GM12878 (cell line): ENCODE data around the gene ITGA7. TPM values are rescaled to one million over a fixed set of nuclear protein-coding genes. Genes with fewer than 3 reads are reported as not detected.
A peak's percentile ranks its signal among the peaks of the same experiment; 100 is the strongest.

Experiments used
- ATAC-seq: fragments of 200-7000 bp; cut with Tn5 transposase; 3 replicates; pipeline ENCODE4 v1.9.1; 2020; ENCODE audit warnings: mild to moderate bottlenecking, moderate library complexity
- BruUV-seq: library from RNA; stranded (reverse); fragments of 400-500 nt; replicated peaks from 2 replicates; lab custom pipeline; 2021; lab: Mats Ljungman, UMichigan
- CTCF ChIA-PET: fragments of 300-600 bp; sonication (Branson Sonifier 250); formaldehyde crosslinking; extraction: SDS; loops from one replicate; lab custom pipeline; 2021; ENCODE audit warnings: inconsistent platforms; lab: Yijun Ruan, JAX
- POLR2A ChIA-PET: fragments of 350-600 bp; formaldehyde crosslinking; extraction: SDS; loops from one replicate; lab custom pipeline; 2021; ENCODE audit warnings: inconsistent platforms; lab: Charles Lee
- RAD21 ChIA-PET: fragments of 300-600 bp; sonication (Branson Sonifier 250); formaldehyde crosslinking; loops from one replicate; lab custom pipeline; 2023; ENCODE audit warnings: antibody characterized with exemption; ENCODE audit not compliant: unreplicated experiment; lab: Charles Lee
- SMC1A ChIA-PET: fragments of 300-600 bp; sonication (Branson Sonifier 250); formaldehyde crosslinking; loops from one replicate; lab custom pipeline; 2023; ENCODE audit not compliant: unreplicated experiment, uncharacterized antibody; lab: Charles Lee
- DNase-seq: peaks from one replicate; pipeline ENCODE4 v3.0.0-alpha.2; 2011; ENCODE audit warnings: low read depth, low spot score
- FAIRE-seq: peaks from 3 replicates; lab custom pipeline; 2011; peaks lifted over from hg19 to GRCh38; lab: Jason Lieb, UNC
- H2AFZ ChIP-seq: 2 replicates; pipeline ENCODE4 v1.6.0; 2011; ENCODE audit warnings: low read depth, low read length, control low read depth; ENCODE audit not compliant: control insufficient read depth
- H3K27ac ChIP-seq: 2 replicates; pipeline ENCODE4 v1.5.1; 2011; ENCODE audit warnings: control low read depth; ENCODE audit not compliant: control insufficient read depth, insufficient read depth
- H3K27me3 ChIP-seq, 2 experiments: replicated peaks in 1 of 2; 2 replicates each; pipeline versions ENCODE4 v1.6.0 to v1.6.1; 2011; ENCODE audit warnings: low read length in 1 of 2; ENCODE audit not compliant: control insufficient read depth in 2 of 2, insufficient read depth in 2 of 2
- H3K36me3 ChIP-seq, 2 experiments: 2 replicates each; pipeline ENCODE4 v1.5.1; 2011; ENCODE audit warnings: low read length in 1 of 2; ENCODE audit not compliant: control insufficient read depth in 2 of 2, insufficient read depth in 2 of 2
- H3K4me1 ChIP-seq: 2 replicates; pipeline ENCODE4 v1.6.1; 2011; ENCODE audit warnings: mild to moderate bottlenecking, low read length, moderate library complexity, mixed read lengths; ENCODE audit not compliant: control insufficient read depth, insufficient read depth
- H3K4me2 ChIP-seq: 2 replicates; pipeline ENCODE4 v1.6.0; 2011; ENCODE audit warnings: control low read depth; ENCODE audit not compliant: control insufficient read depth, insufficient read depth
- H3K4me3 ChIP-seq: fragments of 200-600 bp; sonication (generic); 2 replicates; pipeline ENCODE4 v1.5.1; 2016
- H3K79me2 ChIP-seq: 2 replicates; pipeline ENCODE4 v1.6.0; 2011; ENCODE audit warnings: low read length; ENCODE audit not compliant: control insufficient read depth, insufficient read depth
- H3K9ac ChIP-seq: 2 replicates; pipeline ENCODE4 v1.8.0; 2011; ENCODE audit warnings: low read length, control low read depth, mixed read lengths; ENCODE audit not compliant: control insufficient read depth, insufficient read depth
- H3K9me3 ChIP-seq: replicated peaks from 3 replicates; pipeline ENCODE4 v1.5.1; 2011; ENCODE audit warnings: mild to moderate bottlenecking, low read length; ENCODE audit not compliant: control insufficient read depth, insufficient read depth
- H4K20me1 ChIP-seq: 2 replicates; pipeline ENCODE4 v1.6.0; 2011; ENCODE audit not compliant: control insufficient read depth, insufficient read depth
- CTCF ChIP-seq, 3 experiments: IDR thresholded peaks in 2 of 3; conservative IDR thresholded peaks in 1 of 3; 2 replicates each; pipeline ENCODE4 v1.5.1; 2011; ENCODE audit warnings: low read depth in 3 of 3, low read length in 3 of 3, mild to moderate bottlenecking in 3 of 3, control low read depth in 2 of 3, moderate library complexity in 2 of 3, inconsistent platforms in 1 of 3, mixed read lengths in 1 of 3; ENCODE audit not compliant: control insufficient read depth in 2 of 3, insufficient read depth in 1 of 3; ENCODE audit errors: extremely low read depth in 1 of 3
- ESRRA ChIP-seq: IDR thresholded peaks from 2 replicates; pipeline ENCODE4 v1.6.1; 2012; ENCODE audit warnings: mild to moderate bottlenecking, low read length, improper control_type of control experiment
- MAX ChIP-seq: IDR thresholded peaks from 2 replicates; pipeline ENCODE4 v1.6.1; 2012; ENCODE audit warnings: low read depth, low read length, improper control_type of control experiment
- RAD21 ChIP-seq: IDR thresholded peaks from 2 replicates; pipeline ENCODE4 v1.6.1; 2011; ENCODE audit warnings: mild to moderate bottlenecking, low read depth, low read length, moderate library complexity; ENCODE audit not compliant: insufficient read depth
- SMC3 ChIP-seq: IDR thresholded peaks from 2 replicates; pipeline ENCODE4 v1.6.1; 2011; ENCODE audit warnings: low read length, improper control_type of control experiment, borderline replicate concordance
- WGBS: methylation state at CpG from one replicate; pipeline ENCODE4 v1.1.6; 2016; ENCODE audit warnings: low lambda C conversion rate; ENCODE audit not compliant: insufficient replicate concordance, insufficient coverage; ENCODE audit errors: missing lambda C conversion rate; 5-methylcytosine and 5-hydroxymethylcytosine counted together
- in situ Hi-C: fragments of 300-500 bp; cut with MboI; formaldehyde crosslinking; loops from 9 replicates; pipeline ENCODE4 v1.14.3; 2018; ENCODE audit warnings: mixed read lengths
- intact Hi-C: fragments of 100-400 bp; cut with micrococcal nuclease; formaldehyde crosslinking; loops from one replicate; pipeline ENCODE4 v1.14.2; 2022; ENCODE audit not compliant: unreplicated experiment
- polyA plus RNA-seq, 11 experiments: library from polyadenylated mRNA; depleted of rRNA in 4 of 11; unstranded in 6 of 11; stranded (reverse) in 5 of 11; fragments of >200 nt; fragmentation: Nextera tagmentation in 4 of 11; fragmentation: Illumina TruSeq in 1 of 11; extraction: Ambion mirVana in 4 of 11; extraction: Trizol in 1 of 11; gene quantifications; 1 replicate in 1 of 11; 2 replicates in 10 of 11; pipeline versions ENCODE4 v1.2.1 to v1.2.3, GENCODE V29; 2011 to 2016; ENCODE audit warnings: inconsistent platforms in 2 of 11, missing spikeins in 2 of 11, low read depth in 1 of 11
- total RNA-seq, 4 experiments: library from RNA; depleted of rRNA in 3 of 4; stranded (reverse); fragments of >200 nt in 3 of 4; fragmentation: Illumina TruSeq in 1 of 4; extraction: Trizol in 1 of 4; gene quantifications; 2 replicates each; pipeline versions ENCODE4 v1.2.1 to v1.2.3, GENCODE V29; 2013 to 2021

ITGA7 gene
- total and polyA plus RNA-seq, 10 of the 15 experiments (the other 5 are each of a cell fraction or from before 2014, with no cell fraction given) = 0.18 to 5.1 (median 1.5) TPM

- Histone ChIP-seq H3K27me3 (peaks cover 0 to 5% of the 10 kb centered on the region in 2 experiments; a peak in 2 of 4 replicates), H3K27ac (no peak overlapping the region), H3K4me1 (peaks cover 6% of the 10 kb centered on the region; the same call in 1 of the 2 replicates), H2AFZ (no peak overlapping the region), H3K4me3 (no peak overlapping the region), H3K4me2 (no peak overlapping the region), H4K20me1 (no peaks in the 10 kb centered on the region), H3K79me2 (no peaks in the 10 kb centered on the region), H3K9ac (no peak overlapping the region)
- in situ Hi-C loops = no loop called here
- ChIA-PET CTCF (interaction anchor here (0.5 to 2.7 kb wide), 19 partner anchors 9 to 519 kb away, joined by 3 to 13 read pairs (median 4); partner anchors contain the start of gene RDH5), POLR2A (interaction anchor here (1.4 kb wide), 1 partner anchor 11 kb away, joined by 4 read pairs; no protein-coding TSS in a partner anchor), RAD21 (interaction anchor here (1.0 to 1.5 kb wide), 3 partner anchors 17 to 33 kb away, joined by 3 to 6 read pairs (median 3); no protein-coding TSS in a partner anchor)
- ATAC-seq (peak; percentile 78), FAIRE-seq (peak; percentile 62), DNase-seq (no peak)
- 9% methylated on average over 5 of the region's 5 CpGs for WGBS
- no TSS peak for BruUV-seq
- TF ChIP-seq RAD21 (peak; percentile 50), MAX (no peak), SMC3 (0 out of 2 replicates have a peak, but pooled peaks have one; percentile 31), CTCF (IDR thresholded peaks at IDR 0.05 in 2 of 3, conservative IDR thresholded peaks at IDR 0.05 in 1 of 3; ENCODE audit: control insufficient read depth in 2 of 3, extremely low read depth in 1 of 3, insufficient read depth in 1 of 3, low read depth in 3 of 3, low read length in 3 of 3) (peak; percentile 28 to 54 (median 45); a peak in 5 of 6 replicates), ESRRA (no peak)
- TF ChIP-seq, all 136 proteins: peak for 3
- no peaks in the 10 kb centered on the region for H3K9me3 ChIP-seq
- H3K36me3 ChIP-seq = no peaks in the 10 kb centered on the region
- intact Hi-C loops = no loop called here
- SMC1A ChIA-PET = interaction anchor here (0.6 to 2.5 kb wide), 5 partner anchors 10 to 227 kb away, joined by 3 to 9 read pairs (median 3); partner anchors contain the start of gene BLOC1S1
These were observed 1.8 kb downstream of the ITGA7 start for GRCh38 chr12:55705782-55706402.
